H9 (cell line): Measurements from ENCODE around the gene KLF16. TPM values are rescaled to one million over a fixed set of nuclear protein-coding genes. Genes with fewer than 3 reads are reported as not detected.
"Not testable (repeated sequence)": the region's sequence is repeated elsewhere in the genome, so short reads cannot be mapped to it uniquely, and the experiment has no call there.

Experiments
- DNase-seq: peaks from one replicate; pipeline ENCODE4 v3.0.0-alpha.2; 2017
- H2AFZ ChIP-seq: one replicate; pipeline ENCODE4 v1.6.1; 2013; ENCODE audit warnings: mild to moderate bottlenecking, low read length, control low read depth, moderate library complexity
- H2AK5ac ChIP-seq: 2 replicates; pipeline ENCODE4 v1.6.1; 2013; ENCODE audit warnings: low read length, control low read depth, mixed read lengths; ENCODE audit not compliant: insufficient read length
- H2BK120ac ChIP-seq: one replicate; pipeline ENCODE4 v1.6.1; 2013; ENCODE audit warnings: low read depth, mild to moderate bottlenecking, low read length, control low read depth, inconsistent platforms; ENCODE audit not compliant: poor library complexity, severe bottlenecking
- H2BK12ac ChIP-seq: 2 replicates; pipeline ENCODE4 v1.6.1; 2013; ENCODE audit warnings: low read length, control low read depth, mixed read lengths, low read depth; ENCODE audit not compliant: insufficient read length
- H2BK15ac ChIP-seq: 2 replicates; pipeline ENCODE4 v1.6.1; 2013; ENCODE audit warnings: low read depth, low read length, control low read depth
- H2BK20ac ChIP-seq: one replicate; pipeline ENCODE4 v1.6.1; 2013; ENCODE audit warnings: low read depth, mild to moderate bottlenecking, low read length, control low read depth, inconsistent platforms; ENCODE audit not compliant: poor library complexity, severe bottlenecking
- H2BK5ac ChIP-seq: 2 replicates; pipeline ENCODE4 v1.6.1; 2013; ENCODE audit warnings: low read length, control low read depth, mixed read lengths; ENCODE audit not compliant: insufficient read length
- H3K14ac ChIP-seq: 2 replicates; pipeline ENCODE4 v1.6.1; 2013; ENCODE audit warnings: low read length, control low read depth; ENCODE audit not compliant: insufficient read depth
- H3K18ac ChIP-seq: 2 replicates; pipeline ENCODE4 v1.6.1; 2013; ENCODE audit warnings: low read depth, mild to moderate bottlenecking, mixed read lengths, low read length, control low read depth; ENCODE audit not compliant: insufficient read length
- H3K23ac ChIP-seq: 2 replicates; pipeline ENCODE4 v1.6.1; 2013; ENCODE audit warnings: low read length, control low read depth, mixed read lengths, low read depth; ENCODE audit not compliant: insufficient read length
- H3K23me2 ChIP-seq: 2 replicates; pipeline ENCODE4 v1.6.1; 2013; ENCODE audit warnings: low read depth, mild to moderate bottlenecking, mixed read lengths, low read length, control low read depth; ENCODE audit not compliant: insufficient read length, poor library complexity, severe bottlenecking
- H3K27ac ChIP-seq: 2 replicates; pipeline ENCODE4 v1.5.1; 2013; ENCODE audit warnings: low read length, control low read depth, mixed read lengths, low read depth; ENCODE audit not compliant: insufficient read length
- H3K27me3 ChIP-seq: 2 replicates; pipeline ENCODE4 v1.6.1; 2013; ENCODE audit warnings: low read length, control low read depth, inconsistent platforms; ENCODE audit not compliant: insufficient read depth
- H3K4ac ChIP-seq: 2 replicates; pipeline ENCODE4 v1.6.1; 2013; ENCODE audit warnings: low read depth, mild to moderate bottlenecking, control low read depth, inconsistent platforms, low read length, moderate library complexity
- H3K4me1 ChIP-seq: 2 replicates; pipeline ENCODE4 v1.6.1; 2013; ENCODE audit warnings: low read length, control low read depth, inconsistent platforms; ENCODE audit not compliant: insufficient read depth
- H3K4me2 ChIP-seq: 2 replicates; pipeline ENCODE4 v1.6.1; 2013; ENCODE audit warnings: low read length, control low read depth, mixed read lengths; ENCODE audit not compliant: insufficient read length, insufficient read depth
- H3K56ac ChIP-seq: 2 replicates; pipeline ENCODE4 v1.6.1; 2013; ENCODE audit warnings: low read depth, mild to moderate bottlenecking, mixed read lengths, low read length, control low read depth; ENCODE audit not compliant: insufficient read length
- H3K79me1 ChIP-seq: 2 replicates; pipeline ENCODE4 v1.6.1; 2013; ENCODE audit warnings: low read depth, mild to moderate bottlenecking, moderate library complexity, low read length, control low read depth, inconsistent platforms; ENCODE audit not compliant: insufficient read depth, poor library complexity, severe bottlenecking
- H3K79me2 ChIP-seq: 2 replicates; pipeline ENCODE4 v1.6.1; 2013; ENCODE audit warnings: low read length, control low read depth, inconsistent platforms; ENCODE audit not compliant: insufficient read depth
- H3K9ac ChIP-seq: 2 replicates; pipeline ENCODE4 v1.6.1; 2013; ENCODE audit warnings: low read length, control low read depth, mixed read lengths; ENCODE audit not compliant: insufficient read length; ENCODE audit errors: extremely low read depth
- H3K9me3 ChIP-seq: one replicate; pipeline ENCODE4 v1.6.1; 2013; ENCODE audit warnings: low read depth, low read length, inconsistent platforms; ENCODE audit not compliant: control insufficient read depth
- H3T11ph ChIP-seq: one replicate; pipeline ENCODE4 v1.6.1; 2013; ENCODE audit warnings: mild to moderate bottlenecking, low read length, control low read depth, inconsistent platforms
- H4K20me1 ChIP-seq: one replicate; pipeline ENCODE4 v1.6.1; 2013; ENCODE audit not compliant: control insufficient read depth, insufficient read length, insufficient read depth
- H4K5ac ChIP-seq: 2 replicates; pipeline ENCODE4 v1.6.1; 2013; ENCODE audit warnings: low read depth, mild to moderate bottlenecking, mixed read lengths, low read length, control low read depth; ENCODE audit not compliant: insufficient read length
- H4K8ac ChIP-seq: replicated peaks from 2 replicates; pipeline ENCODE4 v1.6.1; 2013; ENCODE audit warnings: low read length, control low read depth, mixed read lengths, low read depth; ENCODE audit not compliant: insufficient read length
- H4K91ac ChIP-seq: 2 replicates; pipeline ENCODE4 v1.6.1; 2013; ENCODE audit warnings: low read depth, mild to moderate bottlenecking, moderate library complexity, mixed read lengths, low read length, control low read depth; ENCODE audit not compliant: insufficient read length
- H3K27ac Mint-ChIP-seq, 3 experiments: 2 replicates in 2 of 3; 3 replicates in 1 of 3; pipeline ENCODE4 v1.8.0; 2020 to 2021; ENCODE audit warnings: mixed read lengths in 3 of 3, mild to moderate bottlenecking in 1 of 3, moderate library complexity in 1 of 3
- H3K27me3 Mint-ChIP-seq: 2 replicates; pipeline ENCODE4 v1.8.0; 2021; ENCODE audit warnings: low read depth, mild to moderate bottlenecking, moderate library complexity, mixed read lengths
- H3K36me3 Mint-ChIP-seq, 3 experiments: 2 replicates in 2 of 3; 3 replicates in 1 of 3; pipeline ENCODE4 v1.8.0; 2020 to 2021; ENCODE audit warnings: low read depth in 3 of 3, mixed read lengths in 3 of 3; ENCODE audit not compliant: insufficient read depth in 1 of 3
- H3K4me1 Mint-ChIP-seq, 2 experiments: 2 replicates each; pipeline ENCODE4 v1.8.0; 2020; ENCODE audit warnings: mixed read lengths in 2 of 2
- H3K4me3 Mint-ChIP-seq, 2 experiments: 2 replicates in 1 of 2; 3 replicates in 1 of 2; pipeline ENCODE4 v1.8.0; 2020 to 2021; ENCODE audit warnings: mild to moderate bottlenecking in 2 of 2, mixed read lengths in 2 of 2, moderate library complexity in 1 of 2
- H3K9me3 Mint-ChIP-seq, 2 experiments: 2 replicates in 1 of 2; 3 replicates in 1 of 2; pipeline ENCODE4 v1.8.0; 2020; ENCODE audit warnings: mild to moderate bottlenecking in 2 of 2, mixed read lengths in 2 of 2, moderate library complexity in 1 of 2
- CTCF ChIP-seq: fragments of 200-600 bp; sonication (generic); conservative IDR thresholded peaks from 3 replicates; pipeline ENCODE4 v1.8.0; 2021; ENCODE audit warnings: antibody characterized with exemption, mild to moderate bottlenecking
- WGBS: extraction: QIAGEN DNeasy Blood & Tissue Kit; methylation state at CpG from one replicate; pipeline ENCODE4 v1.1.7; 2013; ENCODE audit warnings: missing lambda C conversion rate, low lambda C conversion rate, mixed read lengths; ENCODE audit not compliant: insufficient read length; ENCODE audit errors: extremely low coverage; 5-methylcytosine and 5-hydroxymethylcytosine counted together
- total RNA-seq: library from RNA; stranded (reverse); gene quantifications from 2 replicates; pipeline ENCODE4 v1.2.1, GENCODE V29; 2021

Gene KLF16
- total RNA-seq, 1 experiment from 2014 or later: 66.8 TPM

- H4K20me1 ChIP-seq: no peaks in the 10 kb centered on the region
- no peak for DNase-seq
- Mint-ChIP-seq H3K27ac (no peak overlapping the region), H3K36me3 (no peaks in the 10 kb centered on the region), H3K4me1 (peaks cover 20 to 21% of the 10 kb centered on the region in 2 experiments), H3K27me3 (peaks cover 2% of the 10 kb centered on the region; the same call in 1 of the 2 replicates), H3K9me3 (no peaks in the 10 kb centered on the region; a peak in 1 of 5 replicates), H3K4me3 (no peak overlapping the region)
- no peaks in the 10 kb centered on the region for H3K27me3 ChIP-seq
- peaks cover 16% of the 10 kb centered on the region for H3K79me1 ChIP-seq
- H3K4me1 ChIP-seq: peaks cover 7% of the 10 kb centered on the region; the same call in 1 of the 2 replicates
- H3K18ac ChIP-seq: no peak overlapping the region
- H4K8ac ChIP-seq: no peak overlapping the region
- no peak for TF ChIP-seq CTCF
- H3K4me2 ChIP-seq: no peak overlapping the region
- H2BK120ac ChIP-seq: no peak overlapping the region
- H2BK20ac ChIP-seq: no peak overlapping the region
- H4K91ac ChIP-seq: no peak overlapping the region
- no peak overlapping the region for H3K56ac ChIP-seq
- H2BK5ac ChIP-seq: no peak overlapping the region
- no peak overlapping the region for H2BK15ac ChIP-seq
- WGBS: no CpG with 5 or more reads among the region's 5 CpGs
- no peak overlapping the region for H3K23ac ChIP-seq
- no peak overlapping the region for H3K27ac ChIP-seq
- H3K9ac ChIP-seq: no peak overlapping the region
- H3K9me3 ChIP-seq: no peaks in the 10 kb centered on the region
- H2AFZ ChIP-seq: no peak overlapping the region
- H2BK12ac ChIP-seq: no peak overlapping the region
- H4K5ac ChIP-seq: no peak overlapping the region
- H3K79me2 ChIP-seq: peaks cover 10% of the 10 kb centered on the region; the same call in 1 of the 2 replicates
- peaks cover 9% of the 10 kb centered on the region for H3K23me2 ChIP-seq
- no peak overlapping the region for H3K14ac ChIP-seq
- H3T11ph ChIP-seq: no peak overlapping the region
- no peak overlapping the region for H2AK5ac ChIP-seq
- H3K4ac ChIP-seq: no peak overlapping the region
Observed at GRCh38 chr19:1888385-1888784, 25.0 kb upstream of the KLF16 start.

DNA sequence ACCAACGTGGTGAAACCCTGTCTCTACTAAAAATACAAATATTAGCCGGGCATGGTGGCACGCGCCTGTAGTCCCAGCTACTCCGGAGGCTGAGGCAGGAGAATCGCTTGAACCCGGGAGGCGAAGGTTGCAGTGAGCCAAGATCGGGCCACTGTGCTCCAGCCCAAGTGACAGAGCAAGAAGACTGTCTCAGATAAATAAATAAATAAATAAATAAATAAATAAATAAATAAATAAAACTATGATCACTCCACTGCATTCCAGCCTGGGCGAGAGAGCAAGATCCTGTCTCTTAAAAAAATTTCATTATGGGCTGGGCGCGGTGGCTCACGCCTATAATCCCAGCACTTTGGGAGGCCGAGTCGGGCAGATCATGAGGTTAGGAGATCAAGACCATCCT lies 23.0 kb upstream of the KLF16 start:
- H3K4me3 Mint-ChIP-seq, H4K8ac ChIP-seq, H2BK5ac ChIP-seq, H2BK20ac ChIP-seq, H3K9me3 Mint-ChIP-seq, H3K4ac ChIP-seq, H2BK120ac ChIP-seq, H3K23ac ChIP-seq, H3K9ac ChIP-seq, H3K4me2 ChIP-seq, H3K27ac ChIP-seq, DNase-seq, H4K91ac ChIP-seq, H3K27ac Mint-ChIP-seq, H3K23me2 ChIP-seq, H3K27me3 ChIP-seq, H3K18ac ChIP-seq, H4K20me1 ChIP-seq, H3K36me3 Mint-ChIP-seq, H3K27me3 Mint-ChIP-seq, H2BK12ac ChIP-seq, H3K14ac ChIP-seq, H3K56ac ChIP-seq, H2AK5ac ChIP-seq, H4K5ac ChIP-seq, H2AFZ ChIP-seq, H3K9me3 ChIP-seq, H2BK15ac ChIP-seq, H3T11ph ChIP-seq: not testable (repeated sequence)
- Histone ChIP-seq H3K79me2 (peaks cover 12% of the 10 kb centered on the region; the same call in 1 of the 2 replicates), H3K4me1 (peaks cover 11% of the 10 kb centered on the region; the same call in 1 of the 2 replicates), H3K79me1 (peaks cover 23% of the 10 kb centered on the region)
- peaks cover 33 to 34% of the 10 kb centered on the region in 2 experiments for H3K4me1 Mint-ChIP-seq
- no CpG with 5 or more reads among the region's 15 CpGs for WGBS
